HEK293 (cell line): ENCODE data around the gene TMEM35A.

Source experiments
- CTCF ChIA-PET: fragments of 350-600 bp; formaldehyde crosslinking; extraction: SDS; loops from one replicate; lab custom pipeline; 2021; ENCODE audit warnings: antibody characterized with exemption; lab: Yijun Ruan, JAX
- POLR2A ChIA-PET: fragments of 300-600 bp; formaldehyde crosslinking; extraction: SDS; loops from one replicate; lab custom pipeline; 2020; ENCODE audit warnings: antibody characterized with exemption, inconsistent platforms; lab: Yijun Ruan, JAX
- H3K27ac ChIP-seq: fragments of 200-500 bp; sonication (Bioruptor generic); 2 replicates; pipeline ENCODE4 v1.5.1; 2014; ENCODE audit warnings: low read depth, low read length, control low read depth, inconsistent platforms; ENCODE audit errors: extremely low read depth
- H3K36me3 ChIP-seq, 2 experiments: fragments of 200-500 bp in 1 of 2; sonication (Bioruptor generic) in 1 of 2; 1 replicate in 1 of 2; 2 replicates in 1 of 2; pipeline ENCODE4 v1.5.1; 2014 to 2017; ENCODE audit warnings: inconsistent platforms in 2 of 2, low read length in 2 of 2; ENCODE audit not compliant: control insufficient read depth in 2 of 2, insufficient read depth in 1 of 2
- H3K4me1 ChIP-seq: fragments of 200-500 bp; sonication (Bioruptor generic); 2 replicates; pipeline ENCODE4 v1.5.1; 2014; ENCODE audit warnings: mild to moderate bottlenecking, low read length, inconsistent platforms; ENCODE audit not compliant: control insufficient read depth, insufficient read depth
- H3K4me3 ChIP-seq: 2 replicates; pipeline ENCODE4 v1.5.1; 2011; ENCODE audit warnings: low read depth, mild to moderate bottlenecking, control low read depth, low read length, moderate library complexity
- H3K9me3 ChIP-seq: fragments of 200-500 bp; sonication (Bioruptor generic); 2 replicates; pipeline ENCODE4 v1.5.1; 2014; ENCODE audit warnings: low read depth, low read length, inconsistent platforms; ENCODE audit not compliant: control insufficient read depth, insufficient read depth
- GLIS1 ChIP-seq: fragments of 450-650 bp; formaldehyde crosslinking; IDR thresholded peaks from 2 replicates; pipeline ENCODE4 v1.5.1; 2016; ENCODE audit warnings: missing biosample characterization, missing genetic modification characterization
- REPIN1 ChIP-seq: fragments of 450-650 bp; formaldehyde crosslinking; IDR thresholded peaks from 2 replicates; pipeline ENCODE4 v1.5.1; 2017; ENCODE audit warnings: missing biosample characterization, missing genetic modification characterization, low read depth
- WT1 ChIP-seq: fragments of 450-650 bp; formaldehyde crosslinking; IDR thresholded peaks from 2 replicates; pipeline ENCODE4 v1.5.1; 2016; ENCODE audit warnings: missing biosample characterization, missing genetic modification characterization
- ZNF2 ChIP-seq: fragments of 450-650 bp; formaldehyde crosslinking; IDR thresholded peaks from 2 replicates; pipeline ENCODE4 v1.5.1; 2016; ENCODE audit warnings: missing biosample characterization, missing genetic modification characterization
- ZNF248 ChIP-seq: fragments of 450-650 bp; formaldehyde crosslinking; IDR thresholded peaks from 2 replicates; pipeline ENCODE4 v1.5.1; 2017; ENCODE audit warnings: missing biosample characterization, missing genetic modification characterization
- ZNF302 ChIP-seq: fragments of 450-650 bp; formaldehyde crosslinking; IDR thresholded peaks from 2 replicates; pipeline ENCODE4 v1.5.1; 2016; ENCODE audit warnings: missing biosample characterization, missing genetic modification characterization, low read depth
- ZNF366 ChIP-seq: fragments of 450-650 bp; formaldehyde crosslinking; conservative IDR thresholded peaks from 2 replicates; pipeline ENCODE4 v1.5.1; 2016; ENCODE audit warnings: missing biosample characterization, missing genetic modification characterization
- ZNF391 ChIP-seq: fragments of 450-650 bp; formaldehyde crosslinking; IDR thresholded peaks from 2 replicates; pipeline ENCODE4 v1.5.1; 2016; ENCODE audit warnings: low read depth, missing biosample characterization, missing genetic modification characterization, borderline replicate concordance
- ZNF529 ChIP-seq: fragments of 450-650 bp; formaldehyde crosslinking; IDR thresholded peaks from 2 replicates; pipeline ENCODE4 v1.5.1; 2017; ENCODE audit warnings: missing genetic modification characterization, missing biosample characterization; ENCODE audit not compliant: insufficient replicate concordance
- ZNF561 ChIP-seq: fragments of 450-650 bp; IDR thresholded peaks from 2 replicates; pipeline ENCODE4 v1.5.1; 2018; ENCODE audit warnings: missing biosample characterization, missing genetic modification characterization, borderline replicate concordance
- ZNF621 ChIP-seq: fragments of 450-650 bp; formaldehyde crosslinking; IDR thresholded peaks from 2 replicates; pipeline ENCODE4 v1.5.1; 2017; ENCODE audit warnings: missing biosample characterization, missing genetic modification characterization
- ZNF624 ChIP-seq: fragments of 450-650 bp; formaldehyde crosslinking; IDR thresholded peaks from 2 replicates; pipeline ENCODE4 v1.5.1; 2017; ENCODE audit warnings: missing biosample characterization, missing genetic modification characterization
- TF ChIP-seq, protein P1 (sequence below): fragments of 450-650 bp; formaldehyde crosslinking; conservative IDR thresholded peaks from 2 replicates; pipeline ENCODE4 v1.5.1; 2016; ENCODE audit warnings: low read depth, missing biosample characterization, missing genetic modification characterization
- TF ChIP-seq, protein P2 (sequence below): fragments of 450-650 bp; formaldehyde crosslinking; optimal IDR thresholded peaks from 2 replicates; pipeline ENCODE3; 2016; ENCODE audit warnings: missing biosample characterization, mild to moderate bottlenecking, missing genetic modification characterization
- TF ChIP-seq, protein P3 (sequence below): IDR thresholded peaks from 2 replicates; pipeline ENCODE4 v1.6.1; 2011; ENCODE audit warnings: mild to moderate bottlenecking, low read depth, low read length, borderline replicate concordance
- TF ChIP-seq, protein P4 (sequence below): fragments of 450-650 bp; formaldehyde crosslinking; IDR thresholded peaks from 2 replicates; pipeline ENCODE4 v1.5.1; 2017; ENCODE audit warnings: missing biosample characterization, mild to moderate bottlenecking, missing genetic modification characterization, moderate library complexity
- TF ChIP-seq, protein P5 (sequence below): fragments of 450-650 bp; formaldehyde crosslinking; IDR thresholded peaks from 2 replicates; pipeline ENCODE4 v1.5.1; 2017; ENCODE audit warnings: missing biosample characterization, missing genetic modification characterization

Gene TMEM35A, protein sequence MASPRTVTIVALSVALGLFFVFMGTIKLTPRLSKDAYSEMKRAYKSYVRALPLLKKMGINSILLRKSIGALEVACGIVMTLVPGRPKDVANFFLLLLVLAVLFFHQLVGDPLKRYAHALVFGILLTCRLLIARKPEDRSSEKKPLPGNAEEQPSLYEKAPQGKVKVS

DNA sequence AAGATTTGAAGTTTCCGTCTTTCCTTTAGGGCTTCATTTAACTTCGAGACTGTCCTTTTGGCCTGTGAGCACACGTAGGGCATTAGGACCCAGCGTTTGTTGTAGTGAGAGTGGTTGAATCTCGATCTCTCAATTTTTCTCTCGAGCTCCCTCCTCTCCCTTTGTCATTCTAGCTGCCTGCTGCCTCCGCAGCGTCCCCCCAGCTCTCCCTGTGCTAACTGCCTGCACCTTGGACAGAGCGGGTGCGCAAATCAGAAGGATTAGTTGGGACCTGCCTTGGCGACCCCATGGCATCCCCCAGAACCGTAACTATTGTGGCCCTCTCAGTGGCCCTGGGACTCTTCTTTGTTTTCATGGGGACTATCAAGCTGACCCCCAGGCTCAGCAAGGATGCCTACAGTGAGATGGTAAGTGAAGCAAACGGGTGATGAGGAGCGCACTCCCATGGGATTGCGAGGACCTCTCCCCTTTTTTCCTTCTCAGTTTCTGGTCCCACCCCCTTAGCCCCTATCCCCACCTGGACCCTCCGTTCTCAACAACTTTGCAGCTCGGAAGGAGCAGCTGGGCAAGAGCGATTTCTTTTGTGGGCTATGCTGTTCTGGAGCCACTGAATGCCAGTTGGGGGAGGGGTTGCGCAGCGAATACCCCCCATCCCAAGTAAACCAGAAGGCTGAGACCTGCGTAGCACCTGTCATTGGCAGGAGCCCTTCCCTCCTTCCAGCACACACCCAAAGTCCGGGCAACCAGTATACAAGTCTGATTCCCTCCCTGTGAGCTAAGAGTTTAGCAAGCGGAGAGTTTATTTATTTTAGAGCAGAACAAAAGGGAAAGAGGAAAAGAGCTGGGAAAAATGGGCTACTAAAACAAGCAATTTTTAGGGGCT, at the start of gene TMEM35A:
Gene TMEM35A, plus strand, starts transcription at position 164 of the 883 bp plus-strand sequence. Its CDS starts 124 bp downstream, at position 288.
- no peak for TF ChIP-seq ZNF248
- no peak for TF ChIP-seq ZNF366 (tag by site-specific recombination)
- TF ChIP-seq ZNF529 (tag by site-specific recombination): no peak
- TF ChIP-seq ZNF621 (tag by site-specific recombination): no peak
- no peak for TF ChIP-seq REPIN1 (tag by site-specific recombination)
- TF ChIP-seq, protein P1, sequence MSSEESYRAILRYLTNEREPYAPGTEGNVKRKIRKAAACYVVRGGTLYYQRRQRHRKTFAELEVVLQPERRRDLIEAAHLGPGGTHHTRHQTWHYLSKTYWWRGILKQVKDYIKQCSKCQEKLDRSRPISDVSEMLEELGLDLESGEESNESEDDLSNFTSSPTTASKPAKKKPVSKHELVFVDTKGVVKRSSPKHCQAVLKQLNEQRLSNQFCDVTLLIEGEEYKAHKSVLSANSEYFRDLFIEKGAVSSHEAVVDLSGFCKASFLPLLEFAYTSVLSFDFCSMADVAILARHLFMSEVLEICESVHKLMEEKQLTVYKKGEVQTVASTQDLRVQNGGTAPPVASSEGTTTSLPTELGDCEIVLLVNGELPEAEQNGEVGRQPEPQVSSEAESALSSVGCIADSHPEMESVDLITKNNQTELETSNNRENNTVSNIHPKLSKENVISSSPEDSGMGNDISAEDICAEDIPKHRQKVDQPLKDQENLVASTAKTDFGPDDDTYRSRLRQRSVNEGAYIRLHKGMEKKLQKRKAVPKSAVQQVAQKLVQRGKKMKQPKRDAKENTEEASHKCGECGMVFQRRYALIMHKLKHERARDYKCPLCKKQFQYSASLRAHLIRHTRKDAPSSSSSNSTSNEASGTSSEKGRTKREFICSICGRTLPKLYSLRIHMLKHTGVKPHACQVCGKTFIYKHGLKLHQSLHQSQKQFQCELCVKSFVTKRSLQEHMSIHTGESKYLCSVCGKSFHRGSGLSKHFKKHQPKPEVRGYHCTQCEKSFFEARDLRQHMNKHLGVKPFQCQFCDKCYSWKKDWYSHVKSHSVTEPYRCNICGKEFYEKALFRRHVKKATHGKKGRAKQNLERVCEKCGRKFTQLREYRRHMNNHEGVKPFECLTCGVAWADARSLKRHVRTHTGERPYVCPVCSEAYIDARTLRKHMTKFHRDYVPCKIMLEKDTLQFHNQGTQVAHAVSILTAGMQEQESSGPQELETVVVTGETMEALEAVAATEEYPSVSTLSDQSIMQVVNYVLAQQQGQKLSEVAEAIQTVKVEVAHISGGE (tag by site-specific recombination): no peak
- no peak for TF ChIP-seq ZNF302 (tag by site-specific recombination)
- TF ChIP-seq, protein P2, sequence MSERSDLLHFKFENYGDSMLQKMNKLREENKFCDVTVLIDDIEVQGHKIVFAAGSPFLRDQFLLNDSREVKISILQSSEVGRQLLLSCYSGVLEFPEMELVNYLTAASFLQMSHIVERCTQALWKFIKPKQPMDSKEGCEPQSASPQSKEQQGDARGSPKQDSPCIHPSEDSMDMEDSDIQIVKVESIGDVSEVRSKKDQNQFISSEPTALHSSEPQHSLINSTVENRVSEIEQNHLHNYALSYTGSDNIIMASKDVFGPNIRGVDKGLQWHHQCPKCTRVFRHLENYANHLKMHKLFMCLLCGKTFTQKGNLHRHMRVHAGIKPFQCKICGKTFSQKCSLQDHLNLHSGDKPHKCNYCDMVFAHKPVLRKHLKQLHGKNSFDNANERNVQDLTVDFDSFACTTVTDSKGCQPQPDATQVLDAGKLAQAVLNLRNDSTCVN: no peak
- TF ChIP-seq, protein P3, sequence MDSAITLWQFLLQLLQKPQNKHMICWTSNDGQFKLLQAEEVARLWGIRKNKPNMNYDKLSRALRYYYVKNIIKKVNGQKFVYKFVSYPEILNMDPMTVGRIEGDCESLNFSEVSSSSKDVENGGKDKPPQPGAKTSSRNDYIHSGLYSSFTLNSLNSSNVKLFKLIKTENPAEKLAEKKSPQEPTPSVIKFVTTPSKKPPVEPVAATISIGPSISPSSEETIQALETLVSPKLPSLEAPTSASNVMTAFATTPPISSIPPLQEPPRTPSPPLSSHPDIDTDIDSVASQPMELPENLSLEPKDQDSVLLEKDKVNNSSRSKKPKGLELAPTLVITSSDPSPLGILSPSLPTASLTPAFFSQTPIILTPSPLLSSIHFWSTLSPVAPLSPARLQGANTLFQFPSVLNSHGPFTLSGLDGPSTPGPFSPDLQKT: no peak
- TF ChIP-seq, all 188 proteins: peak for 0
- Histone ChIP-seq H3K4me3 (no peak within 1 kb of the TSS), H3K4me1 (peaks cover 2% of the 10 kb centered on the region; the same call in 1 of the 2 replicates), H3K27ac (no peak within 1 kb of the TSS), H3K36me3 (no peaks in the 10 kb centered on the region), H3K9me3 (no peaks in the 10 kb centered on the region)
- POLR2A ChIA-PET: no interaction called here
- CTCF ChIA-PET: no interaction called here

DNA sequence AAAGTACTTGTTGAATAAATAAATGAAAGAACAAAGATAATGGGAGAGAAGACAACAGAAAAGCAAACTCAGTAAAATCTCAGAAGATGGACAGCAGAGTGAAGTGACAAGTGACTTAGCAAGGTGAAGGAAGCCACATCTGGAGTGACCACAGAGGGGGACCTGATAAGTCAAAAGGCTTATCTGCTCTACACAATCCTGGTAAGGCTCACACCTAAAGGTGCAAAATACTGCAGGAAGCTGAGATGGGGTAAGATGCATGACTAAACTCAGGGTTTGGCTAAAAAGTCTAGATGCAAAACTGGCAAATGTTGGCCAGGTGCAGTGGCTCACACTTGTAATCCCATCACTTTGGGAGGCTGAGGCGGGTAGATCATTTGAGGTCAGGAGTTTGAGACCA, 49.0 kb upstream of the TMEM35A start:
- Histone ChIP-seq H3K4me3 (no peak overlapping the region), H3K9me3 (no peaks in the 10 kb centered on the region), H3K4me1 (no peaks in the 10 kb centered on the region), H3K27ac (no peak overlapping the region), H3K36me3 (peaks cover 10 to 29% of the 10 kb centered on the region in 2 experiments; a peak in 2 of 3 replicates)
- ChIA-PET POLR2A (no interaction called here), CTCF (no interaction called here)
- TF ChIP-seq ZNF2 (tag by site-specific recombination): no peak
- TF ChIP-seq, protein P4, sequence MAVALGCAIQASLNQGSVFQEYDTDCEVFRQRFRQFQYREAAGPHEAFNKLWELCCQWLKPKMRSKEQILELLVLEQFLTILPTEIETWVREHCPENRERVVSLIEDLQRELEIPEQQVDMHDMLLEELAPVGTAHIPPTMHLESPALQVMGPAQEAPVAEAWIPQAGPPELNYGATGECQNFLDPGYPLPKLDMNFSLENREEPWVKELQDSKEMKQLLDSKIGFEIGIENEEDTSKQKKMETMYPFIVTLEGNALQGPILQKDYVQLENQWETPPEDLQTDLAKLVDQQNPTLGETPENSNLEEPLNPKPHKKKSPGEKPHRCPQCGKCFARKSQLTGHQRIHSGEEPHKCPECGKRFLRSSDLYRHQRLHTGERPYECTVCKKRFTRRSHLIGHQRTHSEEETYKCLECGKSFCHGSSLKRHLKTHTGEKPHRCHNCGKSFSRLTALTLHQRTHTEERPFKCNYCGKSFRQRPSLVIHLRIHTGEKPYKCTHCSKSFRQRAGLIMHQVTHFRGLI (tag by site-specific recombination): no peak
- TF ChIP-seq WT1: no peak
- no peak for TF ChIP-seq GLIS1 (tag by site-specific recombination)
- TF ChIP-seq, protein P1 (tag by site-specific recombination): no peak
- TF ChIP-seq ZNF561: no peak
- TF ChIP-seq, protein P5, sequence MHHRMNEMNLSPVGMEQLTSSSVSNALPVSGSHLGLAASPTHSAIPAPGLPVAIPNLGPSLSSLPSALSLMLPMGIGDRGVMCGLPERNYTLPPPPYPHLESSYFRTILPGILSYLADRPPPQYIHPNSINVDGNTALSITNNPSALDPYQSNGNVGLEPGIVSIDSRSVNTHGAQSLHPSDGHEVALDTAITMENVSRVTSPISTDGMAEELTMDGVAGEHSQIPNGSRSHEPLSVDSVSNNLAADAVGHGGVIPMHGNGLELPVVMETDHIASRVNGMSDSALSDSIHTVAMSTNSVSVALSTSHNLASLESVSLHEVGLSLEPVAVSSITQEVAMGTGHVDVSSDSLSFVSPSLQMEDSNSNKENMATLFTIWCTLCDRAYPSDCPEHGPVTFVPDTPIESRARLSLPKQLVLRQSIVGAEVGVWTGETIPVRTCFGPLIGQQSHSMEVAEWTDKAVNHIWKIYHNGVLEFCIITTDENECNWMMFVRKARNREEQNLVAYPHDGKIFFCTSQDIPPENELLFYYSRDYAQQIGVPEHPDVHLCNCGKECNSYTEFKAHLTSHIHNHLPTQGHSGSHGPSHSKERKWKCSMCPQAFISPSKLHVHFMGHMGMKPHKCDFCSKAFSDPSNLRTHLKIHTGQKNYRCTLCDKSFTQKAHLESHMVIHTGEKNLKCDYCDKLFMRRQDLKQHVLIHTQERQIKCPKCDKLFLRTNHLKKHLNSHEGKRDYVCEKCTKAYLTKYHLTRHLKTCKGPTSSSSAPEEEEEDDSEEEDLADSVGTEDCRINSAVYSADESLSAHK (tag by site-specific recombination): no peak
- TF ChIP-seq ZNF624 (tag by site-specific recombination): no peak
- no peak for TF ChIP-seq ZNF391 (tag by site-specific recombination)
